Esophagus muscularis mucosa (tissue), 3 donors: ENCODE measurements around the gene SAMD4B.

Experiments used
- CTCF ChIP-seq, 3 experiments: fragments of 200-600 bp in 2 of 3; fragments of 450-650 bp in 1 of 3; sonication (generic) in 2 of 3; IDR thresholded peaks; one replicate each; pipeline ENCODE4 v1.5.1; 2017 to 2019; ENCODE audit warnings: antibody characterized with exemption in 3 of 3, mild to moderate bottlenecking in 2 of 3, moderate library complexity in 1 of 3
- POLR2A ChIP-seq: fragments of 450-650 bp; IDR thresholded peaks from one replicate; pipeline ENCODE4 v1.6.1; 2017; ENCODE audit warnings: antibody characterized with exemption, moderate library complexity, mild to moderate bottlenecking, low read depth
- POLR2AphosphoS5 ChIP-seq, 2 donors: sonication (generic); formaldehyde crosslinking; IDR thresholded peaks; one replicate each; pipeline ENCODE4 v1.6.1; 2017; ENCODE audit warnings: antibody characterized with exemption in 2 of 2

GRCh38 chr19:39377373-39378362 is 35.4 kb downstream of the SAMD4B start:
- TF ChIP-seq POLR2A, result no peak
- no peak for TF ChIP-seq CTCF (IDR thresholded peaks at IDR 0.05)
- no peak for TF ChIP-seq POLR2AphosphoS5 (IDR thresholded peaks at IDR 0.05)
